ENCODE results near the gene SLC6A1. TPM values are rescaled to one million over a fixed set of nuclear protein-coding genes. Genes with fewer than 3 reads are reported as not detected.

Gene SLC6A1
- total RNA-seq, 2 donors from 2014 or later: 1.1 to 1.2 TPM

- ATAC-seq (no peak), DNase-seq (no peak)
- intact Hi-C loops (cut with DNase I): no loop called here
These were observed 14.7 kb downstream of the SLC6A1 start for GRCh38 chr3:11006986-11007933.

- DNase-seq (no peak), ATAC-seq (no peak)
- intact Hi-C loops (cut with DNase I): no loop called here
These were observed 17.4 kb downstream of the SLC6A1 start for GRCh38 chr3:11009898-11010297.

- no peak for ATAC-seq
- intact Hi-C loops (cut with DNase I): no loop called here
- DNase-seq: no peak
These were observed 18.0 kb downstream of the SLC6A1 start for GRCh38 chr3:11010426-11011165.

- intact Hi-C loops (cut with DNase I): no loop called here
- no peak for DNase-seq
- ATAC-seq: no peak
These were observed 21.7 kb downstream of the SLC6A1 start for GRCh38 chr3:11014253-11014652.

GRCh38 chr3:11014752-11015151 lies 22.2 kb downstream of the SLC6A1 start:
- ATAC-seq: no peak
- intact Hi-C loops (cut with DNase I): no loop called here
- DNase-seq: no peak

DNA sequence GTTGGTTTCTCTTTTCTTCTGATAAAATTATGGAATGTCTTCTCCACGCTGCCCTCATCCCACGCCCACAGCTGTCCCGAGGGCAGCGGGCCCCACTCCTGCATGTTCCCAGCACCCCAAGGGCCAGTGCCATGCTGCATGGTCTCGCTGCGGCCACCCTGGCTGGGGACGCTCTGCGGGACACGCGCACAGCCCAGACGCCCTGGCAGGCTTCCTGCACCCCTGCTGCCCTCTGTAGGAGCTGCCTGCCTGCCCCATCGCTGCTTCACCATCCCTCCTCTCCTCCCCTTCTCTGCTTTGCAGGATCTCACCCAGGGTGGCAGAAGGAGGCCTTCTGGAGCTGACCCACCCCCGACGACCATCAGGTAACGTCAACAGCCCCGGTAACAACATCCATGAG lies 22.8 kb downstream of the SLC6A1 start:
- no peak for DNase-seq
- ATAC-seq: no peak
- intact Hi-C loops (cut with DNase I): no loop called here

DNA sequence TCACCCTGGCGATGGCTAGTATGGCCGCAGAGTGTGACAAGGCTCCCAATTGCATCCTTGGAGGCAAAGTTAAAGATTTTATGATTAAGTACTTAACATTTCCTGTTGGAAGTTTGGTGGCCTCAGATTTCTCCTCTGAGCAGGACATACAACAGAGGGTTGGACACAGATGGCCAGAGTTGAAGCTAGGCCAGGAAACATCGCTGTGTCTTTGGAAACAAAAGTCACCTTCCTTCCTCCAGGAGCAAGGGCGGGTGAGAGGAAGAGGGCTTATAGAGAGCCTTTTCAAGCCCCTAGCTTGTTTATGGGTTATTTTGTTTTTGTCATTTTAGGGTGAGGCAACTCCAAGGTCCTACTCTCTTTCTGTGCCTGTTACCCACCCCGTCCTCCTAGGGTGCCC lies 24.2 kb downstream of the SLC6A1 start:
- ATAC-seq (no peak), DNase-seq (no peak)
- intact Hi-C loops (cut with DNase I): no loop called here

DNA sequence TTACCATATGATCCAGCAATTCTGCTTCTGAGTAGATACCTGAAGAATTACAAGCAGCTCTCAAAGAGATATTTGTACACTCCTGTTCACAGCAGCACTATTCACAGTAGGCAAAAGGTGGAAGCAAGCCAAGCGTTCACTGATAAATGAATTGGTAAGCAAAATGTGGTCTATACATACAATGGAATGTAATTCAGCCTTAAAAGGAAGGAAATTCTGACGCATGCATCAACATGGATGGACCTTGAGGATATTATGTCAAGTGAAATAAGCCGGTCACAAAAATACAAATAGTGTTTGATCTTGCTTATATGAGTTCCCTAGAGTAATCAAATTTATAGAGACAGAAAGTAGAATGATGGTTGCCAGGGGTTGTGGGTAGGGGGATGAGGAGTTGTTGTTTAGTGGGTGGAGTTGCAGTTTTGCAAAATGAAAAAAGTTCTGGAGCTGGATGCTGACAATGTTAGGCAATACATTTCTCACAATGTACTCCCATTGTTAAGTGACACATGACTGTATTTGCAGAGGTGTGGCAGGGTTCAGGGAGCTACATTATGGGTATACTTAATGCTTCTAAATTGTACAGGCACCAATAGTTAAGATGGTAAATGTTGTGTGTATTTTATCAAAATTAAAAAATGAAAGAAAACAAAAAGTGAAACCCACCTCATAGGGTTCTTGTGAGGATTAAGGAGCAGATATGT lies 26.7 kb downstream of the SLC6A1 start:
- intact Hi-C loops (cut with DNase I): no loop called here
- DNase-seq (no peak), ATAC-seq (no peak)

- DNase-seq (no peak), ATAC-seq (no peak)
- intact Hi-C loops (cut with DNase I): no loop called here
These were observed 28.2 kb downstream of the SLC6A1 start for GRCh38 chr3:11020764-11021163.

DNA sequence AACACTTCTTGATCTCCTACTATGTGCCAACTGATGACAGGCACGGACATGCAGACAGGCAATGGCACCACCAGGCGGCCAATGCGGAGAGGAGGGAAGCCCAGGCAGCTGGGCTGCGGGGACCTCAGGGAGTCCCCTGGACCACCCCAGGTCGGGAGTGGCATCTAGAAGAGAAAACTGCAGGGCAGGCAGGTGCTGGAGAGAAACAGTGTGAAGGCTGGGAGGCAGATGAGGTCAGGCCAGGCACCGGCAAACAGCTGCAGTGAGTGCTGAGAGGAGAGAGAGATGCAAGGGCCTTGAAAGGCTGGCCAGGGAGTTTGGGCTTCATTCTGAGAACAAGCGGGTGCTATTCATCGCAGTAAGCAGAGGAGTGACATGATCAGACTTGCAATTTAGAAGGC lies 29.1 kb downstream of the SLC6A1 start:
- intact Hi-C loops (cut with DNase I): no loop called here
- DNase-seq (no peak), ATAC-seq (no peak)

GRCh38 chr3:11022115-11022514 lies 29.6 kb downstream of the SLC6A1 start:
- DNase-seq (no peak), ATAC-seq (no peak)
- intact Hi-C loops (cut with DNase I): no loop called here

- intact Hi-C loops (cut with DNase I): no loop called here
- DNase-seq: no peak
- ATAC-seq: no peak
These were observed 31.6 kb downstream of the SLC6A1 start for GRCh38 chr3:11024181-11024580.

DNA sequence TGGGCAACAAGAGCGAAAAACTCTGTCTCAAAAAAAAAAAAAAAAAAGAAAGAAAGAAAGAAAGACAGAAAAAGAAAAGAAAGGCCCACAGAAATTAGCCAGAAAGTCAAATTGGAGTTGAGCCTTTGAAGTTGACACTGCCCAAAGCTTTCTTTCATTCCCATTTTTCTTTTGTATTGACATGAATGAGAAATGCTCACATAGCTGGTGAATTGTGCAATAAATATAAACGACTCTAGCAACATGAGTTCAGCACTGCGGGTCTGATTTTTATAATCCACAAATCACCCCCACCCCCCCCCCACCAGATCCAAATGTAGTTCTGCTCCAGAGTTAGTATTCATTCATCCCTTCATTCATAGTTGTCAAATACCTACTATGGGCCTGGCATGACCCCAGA lies 37.4 kb downstream of the SLC6A1 start:
- DNase-seq: no peak
- intact Hi-C loops (cut with DNase I): no loop called here
- ATAC-seq: no peak

- no peak for DNase-seq
- intact Hi-C loops (cut with DNase I): no loop called here
- ATAC-seq: no peak
These were observed 41.3 kb downstream of the SLC6A1 start for GRCh38 chr3:11033871-11034270.

DNA sequence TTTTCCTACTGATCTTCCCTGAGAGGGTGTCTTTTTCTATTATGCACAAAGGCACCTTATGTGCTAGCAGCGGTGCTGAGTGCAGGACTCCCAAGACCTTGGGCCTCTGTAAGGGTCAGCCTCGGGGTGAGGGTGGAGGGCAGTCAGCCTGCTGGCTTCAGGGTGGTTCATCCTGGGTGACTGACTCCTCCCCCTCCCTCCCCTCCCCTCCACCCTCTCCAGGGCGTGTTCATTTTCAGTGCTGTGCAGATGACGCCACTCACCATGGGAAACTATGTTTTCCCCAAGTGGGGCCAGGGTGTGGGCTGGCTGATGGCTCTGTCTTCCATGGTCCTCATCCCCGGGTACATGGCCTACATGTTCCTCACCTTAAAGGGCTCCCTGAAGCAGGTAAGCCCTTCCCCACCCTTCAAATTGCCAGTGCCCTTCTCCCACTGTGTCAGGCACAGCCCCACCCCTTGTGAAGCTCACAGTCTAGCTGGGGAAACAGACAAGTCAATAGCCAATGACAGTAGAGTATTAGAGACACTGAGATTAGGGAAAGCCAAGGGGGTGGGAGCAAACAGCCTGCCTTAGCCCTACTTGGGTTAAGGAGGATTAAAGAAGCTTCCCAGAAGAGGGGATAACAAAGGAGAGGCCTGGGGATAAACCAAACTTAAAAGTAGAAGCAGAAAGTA lies 41.9 kb downstream of the SLC6A1 start:
- DNase-seq (no peak), ATAC-seq (no peak)
- intact Hi-C loops (cut with DNase I): no loop called here

- DNase-seq (no peak), ATAC-seq (no peak)
- intact Hi-C loops (cut with DNase I): no loop called here
These were observed 43.4 kb downstream of the SLC6A1 start for GRCh38 chr3:11035757-11036505.

- DNase-seq (no peak), ATAC-seq (no peak)
- intact Hi-C loops (cut with DNase I): no loop called here
These were observed 44.8 kb downstream of the SLC6A1 start for GRCh38 chr3:11037241-11037873.

GRCh38 chr3:11037976-11038375 lies 45.4 kb downstream of the SLC6A1 start:
- no peak for DNase-seq
- intact Hi-C loops (cut with DNase I): no loop called here
- ATAC-seq: no peak
